T-helper 1 cell treated with Interleukin-12 subunit alpha and Interleukin-12 subunit beta and Interleukin-4 antibody, amounts not matched to agents 30 ng/mL and 1 ng/mL, for 36 hours (primary cell): ENCODE data around the gene ZBTB11. TPM values are rescaled to one million over a fixed set of nuclear protein-coding genes. Genes with fewer than 3 reads are reported as not detected.
"Not testable (repeated sequence)": the region's sequence is repeated elsewhere in the genome, so short reads cannot be mapped to it uniquely, and the experiment has no call there.

Experiments used
- intact Hi-C: fragments of 100-400 bp; cut with micrococcal nuclease; formaldehyde crosslinking; loops from one replicate; pipeline ENCODE4 v1.15.1; 2024
- total RNA-seq: library from RNA; stranded (reverse); gene quantifications from 2 replicates; pipeline ENCODE4 v1.2.3, GENCODE V29; 2022

The ZBTB11 gene
- total RNA-seq, 1 donor from 2014 or later = 33.2 TPM

GRCh38 chr3:101693540-101693939, 16.6 kb upstream of the ZBTB11 start:
- intact Hi-C loops = not testable (repeated sequence)

- intact Hi-C loops = loop anchor here (1.0 kb wide), 1 partner anchor 9 kb away; no protein-coding TSS in a partner anchor
Observed at GRCh38 chr3:101691685-101692671, 15.0 kb upstream of the ZBTB11 start.

- intact Hi-C loops = loop anchor here (1.0 kb wide), 1 partner anchor 10 kb away; no protein-coding TSS in a partner anchor
Observed at GRCh38 chr3:101690972-101691371, 14.0 kb upstream of the ZBTB11 start.

GRCh38 chr3:101689286-101689685, 12.4 kb upstream of the ZBTB11 start:
- intact Hi-C loops = no loop called here

GRCh38 chr3:101687142-101687931, 10.4 kb upstream of the ZBTB11 start:
- intact Hi-C loops = loop anchor here (2.0 kb wide), 2 partner anchors 91 to 537 kb away; partner anchors contain the start of gene NXPE3

- intact Hi-C loops = loop anchor here (1.0 to 2.0 kb wide), 9 partner anchors 9 to 977 kb away; partner anchors contain the start of genes CEP97, NXPE3, TFG and TRMT10C
Observed at GRCh38 chr3:101685870-101686307, 9.0 kb upstream of the ZBTB11 start.

GRCh38 chr3:101685050-101685400, 8.1 kb upstream of the ZBTB11 start:
- intact Hi-C loops = no loop called here

GRCh38 chr3:101680466-101680865, 3.5 kb upstream of the ZBTB11 start:
- intact Hi-C loops = no loop called here

GRCh38 chr3:101678837-101679236, 1.9 kb upstream of the ZBTB11 start:
- intact Hi-C loops = loop anchor here (5.0 to 10.0 kb wide), 2 partner anchors 1344 to 1862 kb away; partner anchors contain the start of genes CMSS1 and NIT2

- intact Hi-C loops = loop anchor here (1.0 to 10.0 kb wide), 9 partner anchors 9 to 1860 kb away; partner anchors contain the start of genes CMSS1, NIT2, RPL24 and SENP7
Observed at GRCh38 chr3:101677436-101678286, 729 bp upstream of the ZBTB11 start.

- intact Hi-C loops = loop anchor here (1.0 to 10.0 kb wide), 10 partner anchors 48 to 1859 kb away; partner anchors contain the start of genes CEP97, CMSS1, LNP1 and NIT2
Observed at GRCh38 chr3:101676216-101676764, 642 bp downstream of the ZBTB11 start.

- intact Hi-C loops = loop anchor here (1.0 to 10.0 kb wide), 10 partner anchors 49 to 1858 kb away; partner anchors contain the start of genes CEP97, CMSS1, LNP1 and NIT2
Observed at GRCh38 chr3:101675709-101676215, 1.2 kb downstream of the ZBTB11 start.

- intact Hi-C loops = loop anchor here (10.0 kb wide), 1 partner anchor 1340 kb away; the partner anchor contains the start of gene NIT2
Observed at GRCh38 chr3:101674518-101674917, 2.4 kb downstream of the ZBTB11 start.

GRCh38 chr3:101673953-101674352, 3.0 kb downstream of the ZBTB11 start:
- intact Hi-C loops = loop anchor here (10.0 kb wide), 1 partner anchor 1339 kb away; the partner anchor contains the start of gene NIT2

GRCh38 chr3:101671014-101671413, 5.9 kb downstream of the ZBTB11 start:
- intact Hi-C loops = loop anchor here (10.0 kb wide), 1 partner anchor 1336 kb away; the partner anchor contains the start of gene NIT2

GRCh38 chr3:101667844-101668243, 9.1 kb downstream of the ZBTB11 start:
- intact Hi-C loops = loop anchor here (10.0 kb wide), 1 partner anchor 933 kb away; no protein-coding TSS in a partner anchor

- intact Hi-C loops = loop anchor here (10.0 kb wide), 1 partner anchor 933 kb away; no protein-coding TSS in a partner anchor
Observed at GRCh38 chr3:101667331-101667730, 9.6 kb downstream of the ZBTB11 start.

- intact Hi-C loops = loop anchor here (10.0 kb wide), 1 partner anchor 931 kb away; no protein-coding TSS in a partner anchor
Observed at GRCh38 chr3:101665851-101666250, 11.1 kb downstream of the ZBTB11 start.

GRCh38 chr3:101665357-101665756, 11.6 kb downstream of the ZBTB11 start:
- intact Hi-C loops = loop anchor here (10.0 kb wide), 1 partner anchor 931 kb away; no protein-coding TSS in a partner anchor
